Measurements from ENCODE around the gene ATF6.

DNA sequence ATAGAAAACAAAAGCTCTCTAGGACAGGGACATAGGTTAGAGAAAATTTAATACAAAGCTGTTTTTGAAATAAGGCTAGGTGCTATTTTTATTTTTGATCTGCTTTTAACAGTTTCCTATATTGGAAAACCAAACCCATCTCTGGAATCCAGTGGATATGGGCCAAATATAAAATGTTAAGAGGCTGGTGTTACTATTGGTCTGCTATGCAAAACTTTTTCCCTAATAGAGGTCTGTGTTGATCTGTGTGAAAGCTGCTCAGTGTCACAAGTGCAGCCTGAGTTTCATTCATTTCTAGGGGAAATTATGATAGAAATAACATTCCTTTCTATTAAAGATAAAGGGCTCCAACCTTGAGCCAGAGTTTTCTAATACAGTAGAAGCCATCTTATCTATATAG is 141.1 kb downstream of the ATF6 start:
- no peak for TF ChIP-seq CTCF (IDR thresholded peaks at IDR 0.05)
- no peak for TF ChIP-seq POLR2A (IDR thresholded peaks at IDR 0.05)
- no peak for TF ChIP-seq POLR2AphosphoS5 (IDR thresholded peaks at IDR 0.05)

Data from breast epithelium (tissue), 3 donors.